Thoracic aorta (tissue), 2 donors: ENCODE data around the gene LIF. TPM values are rescaled to one million over a fixed set of nuclear protein-coding genes. Genes with fewer than 3 reads are reported as not detected.

ENCODE experiments used
- ATAC-seq: fragments of 150-250 bp; one replicate; pipeline ENCODE4 v1.8.0; 2017; ENCODE audit warnings: low read depth; ENCODE audit not compliant: insufficient number of reproducible peaks, low FRiP score
- DNase-seq: peaks from one replicate; pipeline ENCODE4 v3.0.0-alpha.2; 2020; ENCODE audit warnings: low spot score
- H3K27ac ChIP-seq, 2 donors: fragments of 200-600 bp; sonication (generic); 1 replicate in 1 of 2; 2 replicates in 1 of 2; pipeline ENCODE4 v1.5.1; 2016; ENCODE audit warnings: mild to moderate bottlenecking in 2 of 2, moderate library complexity in 2 of 2
- H3K27me3 ChIP-seq: fragments of 200-600 bp; sonication (generic); replicated peaks from 2 replicates; pipeline ENCODE4 v1.6.0; 2016; ENCODE audit warnings: mild to moderate bottlenecking; ENCODE audit not compliant: insufficient read depth
- H3K36me3 ChIP-seq: fragments of 200-600 bp; sonication (generic); one replicate; pipeline ENCODE4 v1.5.1; 2016
- H3K4me1 ChIP-seq, 2 donors: fragments of 200-600 bp; sonication (generic); 1 replicate in 1 of 2; 2 replicates in 1 of 2; pipeline versions ENCODE4 v1.5.1 to v1.6.0; 2016; ENCODE audit warnings: low read depth in 2 of 2, mild to moderate bottlenecking in 1 of 2; ENCODE audit not compliant: control insufficient read depth in 1 of 2
- H3K4me3 ChIP-seq: fragments of 200-600 bp; sonication (generic); 2 replicates; pipeline ENCODE4 v1.5.1; 2016; ENCODE audit warnings: mild to moderate bottlenecking
- H3K9me3 ChIP-seq: fragments of 200-600 bp; sonication (generic); 2 replicates; pipeline ENCODE4 v1.5.1; 2016
- CTCF ChIP-seq: fragments of 200-600 bp; sonication (generic); IDR thresholded peaks from one replicate; pipeline ENCODE4 v1.5.1; 2019; ENCODE audit warnings: antibody characterized with exemption
- total RNA-seq, 2 donors: library from RNA; depleted of rRNA; stranded (reverse); fragments of >200 nt; gene quantifications; one replicate each; pipeline versions ENCODE4 v1.1.0 to v1.2.3, GENCODE V29; 2016

The LIF gene
- total RNA-seq, 2 donors from 2014 or later: 1.4 to 11.3 TPM

- no peaks in the 10 kb centered on the region for H3K36me3 ChIP-seq
- TF ChIP-seq CTCF: no peak
- H3K9me3 ChIP-seq: no peaks in the 10 kb centered on the region
- DNase-seq (no peak), ATAC-seq (no peak)
- H3K4me1 ChIP-seq: peaks cover 10 to 24% of the 10 kb centered on the region in 2 donors
- H3K27ac ChIP-seq: no peak overlapping the region
- no peak overlapping the region for H3K4me3 ChIP-seq
- no peaks in the 10 kb centered on the region for H3K27me3 ChIP-seq
These were observed 48.3 kb downstream of the LIF start for GRCh38 chr22:30198152-30198825.

GRCh38 chr22:30197389-30197788, 49.2 kb downstream of the LIF start:
- Histone ChIP-seq H3K4me1 (peaks cover 10 to 20% of the 10 kb centered on the region in 2 donors), H3K27ac (peak overlapping the region in 1 of 2 donors; percentile 71), H3K27me3 (no peaks in the 10 kb centered on the region), H3K36me3 (no peaks in the 10 kb centered on the region), H3K9me3 (no peaks in the 10 kb centered on the region), H3K4me3 (no peak overlapping the region)
- no peak for TF ChIP-seq CTCF
- no peak for DNase-seq
- no peak for ATAC-seq

GRCh38 chr22:30196880-30197336, 49.7 kb downstream of the LIF start:
- TF ChIP-seq CTCF: no peak
- Histone ChIP-seq H3K4me1 (peaks cover 10 to 20% of the 10 kb centered on the region in 2 donors), H3K27me3 (no peaks in the 10 kb centered on the region), H3K9me3 (no peaks in the 10 kb centered on the region), H3K4me3 (peak overlapping the region; percentile 30), H3K27ac (peak overlapping the region; percentile 71 to 78), H3K36me3 (no peaks in the 10 kb centered on the region)
- DNase-seq (no peak), ATAC-seq (no peak)

GRCh38 chr22:30196141-30196879, 50.2 kb downstream of the LIF start:
- peak overlapping the region; percentile 71 to 78 for H3K27ac ChIP-seq
- H3K36me3 ChIP-seq: no peaks in the 10 kb centered on the region
- H3K4me1 ChIP-seq: peaks cover 10 to 20% of the 10 kb centered on the region in 2 donors
- H3K9me3 ChIP-seq: no peaks in the 10 kb centered on the region
- TF ChIP-seq CTCF: no peak
- ATAC-seq: peak; percentile 71
- peak; percentile 63 for DNase-seq
- H3K27me3 ChIP-seq: no peaks in the 10 kb centered on the region
- H3K4me3 ChIP-seq: peak overlapping the region; percentile 30
